Measurements from ENCODE around the gene SLC16A11. TPM values are rescaled to one million over a fixed set of nuclear protein-coding genes. Genes with fewer than 3 reads are reported as not detected.
A peak's percentile ranks its signal among the peaks of the same experiment; 100 is the strongest.

Gene SLC16A11
- total and polyA plus RNA-seq, 2 donors (not counting 1 experiment from before 2014, with no cell fraction given), result 10.0 to 31.9 TPM

DNA sequence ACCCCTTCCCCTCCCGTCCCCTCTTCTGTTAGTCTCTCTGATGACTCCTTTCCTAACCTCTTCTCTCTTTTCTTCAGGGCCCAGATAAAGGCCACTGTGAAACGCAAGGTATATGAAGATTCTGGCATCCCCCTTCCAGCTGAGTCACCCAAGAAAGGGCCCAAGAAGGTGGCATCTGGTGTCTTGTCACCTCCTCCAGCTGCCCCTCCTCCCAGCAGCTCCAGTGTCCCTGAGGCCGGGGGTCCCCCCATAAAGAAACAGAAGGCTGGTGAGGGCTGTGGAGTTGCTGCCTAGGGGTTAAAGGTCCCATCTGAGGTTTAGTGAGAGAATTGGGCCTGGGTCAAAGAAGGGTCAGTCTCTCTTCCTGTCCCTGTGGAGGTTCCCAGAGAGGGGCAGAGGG, 27.5 kb downstream of the SLC16A11 start:
- H4K20me1 ChIP-seq (ENCODE audit: control insufficient read depth, insufficient read depth, low read length, poor library complexity, severe bottlenecking), result no peaks in the 10 kb centered on the region
- no peak overlapping the region for H3K4me3 ChIP-seq (ENCODE audit: control extremely low read depth in 1 of 5, extremely low read depth in 1 of 5, insufficient read depth in 1 of 5, low read depth in 2 of 5, low read length in 4 of 5)
- CTCF ChIA-PET, result interaction anchor here (0.6 to 1.9 kb wide), 5 partner anchors 12 to 251 kb away, joined by 3 to 5 read pairs (median 4); partner anchors contain the start of gene SLC16A13
- no peak for ATAC-seq (ENCODE audit: low read depth)
- H2AFZ ChIP-seq (ENCODE audit: insufficient read depth, low read depth, low read length, poor library complexity, severe bottlenecking), result no peak overlapping the region
- 93% methylated on average over 2 of the region's 3 CpGs for WGBS (ENCODE audit: insufficient coverage)
- peaks cover 24 to 43% of the 10 kb centered on the region in 2 donors for H3K4me1 ChIP-seq (ENCODE audit: control insufficient read depth in 2 of 2, insufficient read depth in 2 of 2, low read length in 2 of 2)
- H3K4me1 Mint-ChIP-seq, result peaks cover 42% of the 10 kb centered on the region
- POLR2A ChIA-PET, result interaction anchor here (1.1 kb wide), 2 partner anchors 8 to 9 kb away, joined by 3 to 6 read pairs; no protein-coding TSS in a partner anchor
- H3K9me3 Mint-ChIP-seq (ENCODE audit: insufficient read depth), result no peaks in the 10 kb centered on the region
- H3K27me3 ChIP-seq (replicated peaks in 1 of 4; ENCODE audit: control extremely low read depth in 1 of 4, control insufficient read depth in 3 of 4, insufficient read depth in 4 of 4, low read length in 3 of 4), result no peaks in the 10 kb centered on the region
- H3K4me2 ChIP-seq (replicated peaks; ENCODE audit: low read depth, low read length, poor library complexity, severe bottlenecking), result peak overlapping the region; percentile 86
- no peak overlapping the region for H3K27ac ChIP-seq (ENCODE audit: low read length in 2 of 2)
- peaks cover 35% of the 10 kb centered on the region for H3K79me2 ChIP-seq (ENCODE audit: control insufficient read depth, insufficient read depth, low read length)
- no peaks in the 10 kb centered on the region for H3K27me3 Mint-ChIP-seq
- no peak overlapping the region for H3K9ac ChIP-seq (ENCODE audit: low read length)
- intact Hi-C loops (cut with micrococcal nuclease), result loop anchor here (10.0 kb wide), 2 partner anchors 558 to 818 kb away; partner anchors contain the start of genes CD68 and KDM6B
- H3K27ac Mint-ChIP-seq, result peak overlapping the region; percentile 96
- peak overlapping the region; percentile 97 for H3K4me3 Mint-ChIP-seq
- peak; percentile 17 for DNase-seq
- H3K9me3 ChIP-seq (ENCODE audit: control extremely low read depth in 1 of 3, control insufficient read depth in 2 of 3, insufficient read depth in 1 of 3, low read length in 2 of 3), result peaks cover 0 to 3% (median 0%) of the 10 kb centered on the region in 3 donors
- H3K36me3 ChIP-seq (replicated peaks in 1 of 2; ENCODE audit: control extremely low read depth in 1 of 2, control insufficient read depth in 1 of 2, extremely low read depth in 1 of 2, insufficient read depth in 2 of 2, low read length in 1 of 2), result peaks cover 0 to 20% of the 10 kb centered on the region in 2 experiments
- no peak for TF ChIP-seq EZH2 (IDR thresholded peaks at IDR 0.05; ENCODE audit: borderline replicate concordance, insufficient read depth, low read depth, low read length, poor library complexity, severe bottlenecking)
- TF ChIP-seq, protein P1, sequence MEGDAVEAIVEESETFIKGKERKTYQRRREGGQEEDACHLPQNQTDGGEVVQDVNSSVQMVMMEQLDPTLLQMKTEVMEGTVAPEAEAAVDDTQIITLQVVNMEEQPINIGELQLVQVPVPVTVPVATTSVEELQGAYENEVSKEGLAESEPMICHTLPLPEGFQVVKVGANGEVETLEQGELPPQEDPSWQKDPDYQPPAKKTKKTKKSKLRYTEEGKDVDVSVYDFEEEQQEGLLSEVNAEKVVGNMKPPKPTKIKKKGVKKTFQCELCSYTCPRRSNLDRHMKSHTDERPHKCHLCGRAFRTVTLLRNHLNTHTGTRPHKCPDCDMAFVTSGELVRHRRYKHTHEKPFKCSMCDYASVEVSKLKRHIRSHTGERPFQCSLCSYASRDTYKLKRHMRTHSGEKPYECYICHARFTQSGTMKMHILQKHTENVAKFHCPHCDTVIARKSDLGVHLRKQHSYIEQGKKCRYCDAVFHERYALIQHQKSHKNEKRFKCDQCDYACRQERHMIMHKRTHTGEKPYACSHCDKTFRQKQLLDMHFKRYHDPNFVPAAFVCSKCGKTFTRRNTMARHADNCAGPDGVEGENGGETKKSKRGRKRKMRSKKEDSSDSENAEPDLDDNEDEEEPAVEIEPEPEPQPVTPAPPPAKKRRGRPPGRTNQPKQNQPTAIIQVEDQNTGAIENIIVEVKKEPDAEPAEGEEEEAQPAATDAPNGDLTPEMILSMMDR (IDR thresholded peaks at IDR 0.05), result no peak

Measured in B cell (primary cell).